ENCODE data around the gene AADACL2.
"Not testable (repeated sequence)": the region's sequence is repeated elsewhere in the genome, so short reads cannot be mapped to it uniquely, and the experiment has no call there.

AADACL2 gene, protein sequence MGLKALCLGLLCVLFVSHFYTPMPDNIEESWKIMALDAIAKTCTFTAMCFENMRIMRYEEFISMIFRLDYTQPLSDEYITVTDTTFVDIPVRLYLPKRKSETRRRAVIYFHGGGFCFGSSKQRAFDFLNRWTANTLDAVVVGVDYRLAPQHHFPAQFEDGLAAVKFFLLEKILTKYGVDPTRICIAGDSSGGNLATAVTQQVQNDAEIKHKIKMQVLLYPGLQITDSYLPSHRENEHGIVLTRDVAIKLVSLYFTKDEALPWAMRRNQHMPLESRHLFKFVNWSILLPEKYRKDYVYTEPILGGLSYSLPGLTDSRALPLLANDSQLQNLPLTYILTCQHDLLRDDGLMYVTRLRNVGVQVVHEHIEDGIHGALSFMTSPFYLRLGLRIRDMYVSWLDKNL

GRCh38 chr3:151733613-151734012 lies at the start of gene AADACL2:
Gene AADACL2 (plus strand): TSS chr3:151733927. CDS start chr3:151734036, 109 bp downstream.
- DNase-seq, result no peak

- DNase-seq, result no peak
Measured at GRCh38 chr3:151684094-151684493, 49.6 kb upstream of the AADACL2 start.

DNA sequence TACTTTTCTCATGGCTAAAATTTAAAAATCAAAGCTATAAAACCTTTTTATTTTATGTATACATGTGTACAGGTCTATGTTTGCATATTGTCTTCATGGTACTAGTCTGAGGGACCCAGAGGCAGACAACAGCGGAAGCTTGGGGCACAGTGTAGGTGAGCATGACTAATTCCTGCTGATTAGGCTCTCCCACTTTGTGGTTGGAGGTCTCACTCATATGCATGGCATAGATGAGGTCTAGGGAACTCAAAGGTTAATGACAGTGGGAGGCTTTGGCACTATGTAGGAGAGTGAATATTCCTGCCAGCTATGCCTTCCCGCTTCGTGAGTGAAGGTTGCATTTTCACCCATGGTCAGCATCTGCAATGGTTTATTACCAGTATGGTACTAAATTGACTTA lies 47.5 kb upstream of the AADACL2 start:
- no peak for DNase-seq

- no peak for DNase-seq
Measured at GRCh38 chr3:151687076-151687475, 46.7 kb upstream of the AADACL2 start.

- no peak for DNase-seq
Measured at GRCh38 chr3:151688571-151688970, 45.2 kb upstream of the AADACL2 start.

- no peak for DNase-seq
Measured at GRCh38 chr3:151690645-151691044, 43.1 kb upstream of the AADACL2 start.

GRCh38 chr3:151697496-151697895 lies 36.2 kb upstream of the AADACL2 start:
- DNase-seq, result no peak

DNA sequence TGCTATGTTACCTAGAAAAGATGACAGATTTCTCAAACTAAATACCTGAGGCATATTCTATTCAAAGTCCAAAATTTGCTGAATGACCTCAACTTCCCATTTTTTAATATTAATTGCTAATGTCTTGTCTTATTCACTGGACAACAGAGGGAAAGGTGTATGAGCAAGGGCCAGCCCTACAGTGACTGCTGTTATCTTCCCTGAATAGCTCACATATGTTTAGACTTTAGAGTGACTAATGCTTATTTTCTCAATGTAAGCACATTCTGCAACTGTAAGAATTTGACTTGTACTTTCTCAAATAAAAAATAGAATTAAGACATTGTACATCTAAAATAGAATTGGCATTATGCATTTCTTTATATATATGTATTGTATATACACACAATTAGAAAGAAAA lies 26.5 kb upstream of the AADACL2 start:
- DNase-seq, result no peak

DNA sequence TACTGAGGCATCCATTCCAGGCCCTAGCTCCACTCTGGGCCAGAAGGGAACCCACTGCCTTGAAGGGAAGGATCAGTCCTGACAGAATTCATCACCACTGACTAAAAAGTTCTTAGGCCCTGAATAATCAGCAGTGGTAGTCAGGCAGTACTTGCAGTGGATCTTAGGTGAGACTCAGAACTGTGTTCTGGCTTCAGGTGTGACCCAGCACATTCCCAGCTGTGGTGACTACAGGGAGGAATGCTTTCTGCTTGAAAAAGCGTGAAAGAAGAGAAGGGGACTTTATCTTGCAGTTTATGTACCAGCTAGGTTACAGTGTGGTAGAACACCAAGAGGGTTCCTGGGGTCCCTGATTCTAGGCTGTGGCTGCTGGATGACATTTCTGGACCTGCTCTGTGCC lies 24.9 kb upstream of the AADACL2 start:
- DNase-seq, result no peak

DNA sequence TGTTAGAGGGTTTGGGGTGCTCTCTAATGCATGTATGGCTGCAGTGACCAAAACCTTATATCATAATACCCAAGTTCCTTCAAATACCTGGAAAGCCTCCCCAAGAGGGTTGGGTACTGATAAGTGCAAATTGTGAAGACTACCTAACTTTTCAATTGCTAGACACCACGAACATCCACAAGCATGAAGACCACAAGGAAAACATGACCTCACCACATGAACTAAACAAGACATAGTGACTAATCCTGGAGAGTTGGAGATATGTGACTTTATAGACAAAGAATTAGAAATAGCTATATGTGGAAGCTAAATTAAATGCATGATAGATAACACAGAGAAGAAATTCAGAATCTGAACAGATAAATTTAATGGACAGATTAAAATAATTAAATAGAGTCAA lies 23.9 kb upstream of the AADACL2 start:
- no peak for DNase-seq

GRCh38 chr3:151721294-151721693 lies 12.4 kb upstream of the AADACL2 start:
- DNase-seq, result no peak

GRCh38 chr3:151722856-151723255 lies 10.9 kb upstream of the AADACL2 start:
- DNase-seq, result no peak

DNA sequence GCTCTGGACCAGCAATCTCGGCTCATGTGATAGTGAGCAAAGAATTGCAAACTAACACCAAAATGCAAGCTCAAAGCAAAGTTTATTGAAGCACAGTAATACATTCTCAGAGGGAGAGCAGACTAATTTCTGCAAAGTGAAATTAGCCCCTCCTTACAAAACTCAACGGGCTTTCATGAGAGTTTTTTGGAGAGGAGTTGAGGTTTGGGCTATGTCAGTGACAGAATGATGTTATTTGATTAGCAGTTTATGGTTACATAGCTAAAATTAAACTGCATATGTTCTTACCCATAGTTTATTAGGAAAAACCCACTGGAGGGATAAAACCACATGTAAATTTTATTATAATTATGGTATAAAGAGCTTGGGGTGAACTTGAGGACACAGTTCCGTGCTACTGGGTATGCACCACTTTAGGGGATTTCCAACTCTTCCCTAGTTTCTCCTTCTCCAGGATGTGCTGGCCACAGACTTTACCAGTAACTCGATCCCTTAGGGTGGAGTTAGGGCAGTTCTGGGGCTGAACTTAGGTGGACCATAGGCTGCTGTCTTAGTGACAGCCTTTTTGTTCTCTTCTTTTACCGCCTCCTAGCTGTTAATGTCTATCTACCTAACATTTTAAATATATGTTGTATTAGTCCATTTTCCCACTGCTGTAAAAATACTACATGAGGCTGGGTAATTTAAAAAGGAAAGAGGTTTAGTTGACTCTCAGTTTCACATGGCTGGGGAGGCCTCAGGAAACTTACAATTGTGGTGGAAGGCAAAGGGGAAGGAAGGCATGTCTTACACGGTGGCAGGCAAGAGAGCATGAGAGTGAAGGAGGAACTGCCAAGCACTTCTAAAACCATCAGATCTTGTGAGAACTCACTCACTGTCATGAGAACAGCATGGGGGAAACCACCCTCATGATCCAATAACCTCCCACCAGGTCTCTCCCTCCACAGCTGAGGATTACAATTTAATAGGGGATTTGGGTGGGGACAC lies 8.9 kb upstream of the AADACL2 start:
- no peak for DNase-seq

DNA sequence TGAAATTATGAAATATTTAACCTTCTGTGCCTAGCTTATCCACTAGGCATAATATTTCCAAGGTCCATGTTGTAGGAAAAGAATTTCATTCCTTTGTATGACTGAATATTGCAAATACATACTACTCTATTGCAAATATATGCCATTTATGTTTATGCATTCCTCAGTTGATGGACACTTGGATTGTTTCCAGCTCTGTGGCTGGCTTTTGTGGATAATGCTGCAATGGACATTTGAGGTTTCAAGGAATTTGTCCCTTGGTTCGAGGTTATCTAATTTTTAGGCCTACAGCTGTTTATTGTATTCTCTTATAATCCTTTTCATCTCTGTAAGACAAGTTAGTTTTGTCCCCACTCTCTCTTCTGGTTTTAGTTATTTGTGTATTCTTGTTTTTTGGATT lies 7.7 kb upstream of the AADACL2 start:
- no peak for DNase-seq

- DNase-seq, result no peak
Measured at GRCh38 chr3:151732861-151733260, 866 bp upstream of the AADACL2 start.

- DNase-seq, result no peak
Measured at GRCh38 chr3:151740581-151740980, 6.9 kb downstream of the AADACL2 start.

- DNase-seq, result no peak
Measured at GRCh38 chr3:151743855-151744254, 10.1 kb downstream of the AADACL2 start.

DNA sequence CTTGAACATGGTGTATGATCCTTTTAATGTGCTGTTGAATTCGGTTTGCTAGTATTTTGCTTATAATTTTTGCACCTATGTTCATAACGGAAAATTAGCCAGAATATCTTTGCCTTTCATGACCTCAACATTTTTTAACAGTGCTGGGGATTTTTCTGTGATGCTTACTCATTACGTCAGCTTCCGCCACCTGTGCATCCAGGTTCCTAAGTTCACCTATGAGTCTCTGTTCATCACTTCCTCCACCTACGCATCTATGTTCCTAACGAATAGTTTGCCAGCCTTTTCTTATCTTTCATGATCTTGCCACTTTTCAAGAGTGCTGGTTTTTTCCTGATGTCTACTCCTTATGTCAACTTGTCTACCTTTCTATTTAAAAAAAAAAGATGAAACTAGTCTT lies 16.5 kb downstream of the AADACL2 start:
- DNase-seq, result no peak

DNA sequence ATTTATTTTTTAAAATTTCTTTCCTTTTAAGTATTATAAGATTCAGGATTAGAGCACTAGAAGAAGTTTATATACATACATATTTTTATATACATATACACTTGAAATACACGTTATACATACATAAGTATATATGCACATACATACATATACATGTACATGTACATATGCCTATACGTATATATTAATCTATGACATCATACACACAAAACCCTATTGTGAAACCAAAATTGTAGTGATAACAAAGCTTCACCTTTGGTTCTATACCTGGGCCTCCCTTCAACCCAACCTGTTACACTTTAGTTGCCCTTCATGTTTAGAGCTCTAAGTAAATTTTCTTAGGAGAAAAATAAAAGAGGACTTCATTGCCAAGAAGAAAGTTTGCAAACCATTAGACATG lies 17.0 kb downstream of the AADACL2 start:
- no peak for DNase-seq

DNA sequence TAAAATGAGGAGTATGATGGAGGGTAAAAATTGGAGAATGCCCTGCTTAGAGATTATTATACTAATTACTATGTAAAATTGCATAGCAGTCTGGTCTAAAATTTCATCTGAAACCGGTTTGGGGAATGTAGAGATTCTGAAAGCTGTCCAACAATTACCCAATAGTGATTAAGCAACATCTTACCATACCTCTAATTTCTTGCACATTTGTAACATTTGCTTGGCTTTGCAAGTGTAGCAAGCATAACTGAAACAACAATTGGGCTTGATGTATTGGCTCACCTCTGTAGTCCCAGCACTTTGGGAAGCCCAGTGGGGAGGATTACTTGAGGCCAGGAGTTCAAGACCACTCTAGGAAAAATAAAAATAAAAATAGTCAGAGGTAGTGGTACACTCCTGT lies 17.4 kb downstream of the AADACL2 start:
- DNase-seq, result no peak

DNA sequence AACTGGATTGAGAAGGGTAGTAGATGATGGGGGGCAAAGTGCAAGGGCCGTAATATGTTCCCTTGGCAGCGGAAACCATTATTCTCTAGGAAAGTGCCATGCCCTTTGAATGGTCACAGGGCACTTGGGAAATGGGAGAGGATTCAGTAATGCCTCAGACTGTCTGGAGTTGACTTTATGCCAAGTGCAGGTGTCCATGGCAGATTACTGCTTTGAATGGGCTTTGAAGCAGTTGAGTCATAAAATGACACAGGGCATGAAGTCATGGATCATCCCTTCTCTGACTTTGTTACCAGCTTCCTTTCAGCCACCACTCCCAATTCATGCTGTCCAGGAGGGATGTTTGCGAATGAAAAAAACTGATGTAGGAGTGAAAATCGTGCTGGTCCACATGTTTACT lies 20.1 kb downstream of the AADACL2 start:
- DNase-seq, result no peak

DNA sequence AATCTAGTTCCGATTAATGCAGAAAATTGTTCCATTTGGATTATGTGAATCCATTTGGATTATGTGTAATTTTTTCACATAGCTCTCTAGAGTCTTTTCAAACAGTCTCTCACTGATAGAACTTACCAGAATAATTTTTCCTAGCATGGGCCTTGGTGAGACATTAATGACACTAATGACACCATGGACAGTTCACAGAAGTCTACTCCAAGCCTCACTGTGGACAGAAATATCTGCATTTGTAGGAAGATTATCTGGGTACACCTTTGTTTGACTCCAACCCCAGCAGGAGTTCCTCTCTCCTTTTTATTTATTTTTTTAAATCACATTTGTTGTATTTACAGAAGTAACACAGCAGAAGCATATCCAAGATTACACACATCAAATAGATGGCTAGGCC lies 27.9 kb downstream of the AADACL2 start:
- no peak for DNase-seq

GRCh38 chr3:151764699-151765098 lies 31.0 kb downstream of the AADACL2 start:
- not testable (repeated sequence) for DNase-seq

DNA sequence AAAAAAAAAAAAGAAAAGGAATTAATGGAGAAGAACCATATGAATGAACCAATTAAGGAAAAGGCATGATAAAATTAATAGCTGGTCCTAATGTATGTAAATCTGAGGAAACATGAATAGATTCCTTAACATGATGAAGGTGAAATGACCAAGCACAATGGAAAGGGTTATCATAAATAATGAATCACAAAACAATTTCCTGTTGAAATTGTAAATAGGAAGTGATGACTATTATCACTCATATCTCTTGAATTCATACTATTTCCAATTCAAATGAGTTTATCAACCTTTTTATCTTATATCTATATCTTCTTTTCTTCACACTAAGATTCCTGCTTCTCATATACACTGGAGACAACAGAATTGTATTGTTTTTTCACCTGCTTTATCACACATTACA lies 32.0 kb downstream of the AADACL2 start:
- no peak for DNase-seq
